ENCODE measurements around the gene CD274.

DNA sequence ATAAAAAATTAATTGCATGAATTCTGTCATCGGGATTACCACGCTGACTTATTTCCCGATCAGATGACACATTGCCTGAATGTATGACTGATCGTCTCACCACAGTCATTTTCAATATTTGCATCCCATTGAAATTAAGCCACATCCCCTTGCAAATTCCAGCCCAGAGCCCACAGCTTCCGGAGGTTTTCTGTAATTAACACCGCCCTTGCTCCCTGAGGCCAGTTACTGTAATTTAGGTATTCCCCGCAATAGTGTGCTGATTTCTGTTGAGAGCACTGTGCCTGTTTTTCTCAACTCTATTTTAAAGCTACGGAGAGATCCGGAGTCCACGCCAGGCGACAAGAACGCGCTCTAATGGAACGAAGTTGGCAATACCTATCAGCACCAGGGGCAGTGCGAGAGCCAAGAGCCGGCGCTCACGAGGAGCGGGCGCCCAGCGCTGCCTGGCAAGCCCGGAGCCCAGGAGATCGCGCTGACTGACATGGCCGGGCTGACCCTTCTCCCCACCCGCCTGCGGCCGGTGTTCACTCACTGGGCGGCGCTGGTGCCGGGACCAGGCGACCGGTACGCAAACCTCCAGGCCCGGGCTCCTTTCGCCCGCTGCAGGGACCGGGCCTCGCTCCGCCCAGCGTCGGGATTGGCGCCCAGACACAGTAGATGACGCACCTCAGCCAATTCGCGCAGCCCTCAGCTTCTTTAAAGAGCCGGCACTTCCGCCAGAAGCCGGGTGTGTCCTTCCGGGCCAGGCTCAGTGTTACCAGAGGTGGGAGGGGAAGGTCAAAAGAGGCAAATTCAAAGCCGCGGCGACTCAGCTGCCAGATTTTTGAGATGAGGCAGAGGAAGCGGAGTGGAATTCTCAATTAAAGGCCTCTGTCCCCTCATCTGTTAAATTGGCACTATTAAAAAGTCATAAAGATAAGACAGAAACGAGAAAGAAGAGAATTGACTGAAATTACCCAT, 12.8 kb upstream of the CD274 start, which contains the start of gene PLGRKT:
- peak in 1 of 3 experiments; percentile 27 for TF ChIP-seq CTCF (IDR thresholded peaks at IDR 0.05)
- TF ChIP-seq POLR2A (IDR thresholded peaks at IDR 0.05), result peak; percentile 30 to 61
- peak; percentile 91 to 94 for TF ChIP-seq POLR2AphosphoS5 (IDR thresholded peaks at IDR 0.05; ENCODE audit: insufficient read depth in 1 of 2, low read depth in 1 of 2)

All from vagina (tissue), 2 donors.